Rectal smooth muscle tissue (tissue), 1 donor: ENCODE measurements around the gene NEB.
"Not testable (repeated sequence)": the region's sequence is repeated elsewhere in the genome, so short reads cannot be mapped to it uniquely, and the experiment has no call there.

ENCODE experiments used
- H3K27ac ChIP-seq: one replicate; pipeline ENCODE4 v1.7.0; 2013; ENCODE audit warnings: low read depth, low read length, inconsistent platforms
- H3K27me3 ChIP-seq: one replicate; pipeline ENCODE4 v1.7.0; 2013; ENCODE audit warnings: low read length; ENCODE audit not compliant: control insufficient read depth, insufficient read depth
- H3K36me3 ChIP-seq: one replicate; pipeline ENCODE4 v1.7.0; 2013; ENCODE audit warnings: low read length; ENCODE audit not compliant: control insufficient read depth, insufficient read depth
- H3K4me1 ChIP-seq: one replicate; pipeline ENCODE4 v1.7.0; 2013; ENCODE audit warnings: low read length; ENCODE audit not compliant: control insufficient read depth, insufficient read depth
- H3K4me3 ChIP-seq: one replicate; pipeline ENCODE4 v1.7.0; 2013; ENCODE audit warnings: low read length
- H3K9ac ChIP-seq: one replicate; pipeline ENCODE4 v1.7.0; 2013; ENCODE audit warnings: low read length

The NEB gene

GRCh38 chr2:151713291-151713903 is 20.9 kb downstream of the NEB start:
- Histone ChIP-seq H3K4me1 (no peaks in the 10 kb centered on the region), H3K27me3 (no peaks in the 10 kb centered on the region), H3K4me3 (no peak overlapping the region), H3K9ac (no peak overlapping the region), H3K36me3 (no peaks in the 10 kb centered on the region), H3K27ac (no peak overlapping the region)

GRCh38 chr2:151711025-151711424 is 23.3 kb downstream of the NEB start:
- Histone ChIP-seq H3K27ac (no peak overlapping the region), H3K36me3 (no peaks in the 10 kb centered on the region), H3K4me3 (no peak overlapping the region), H3K27me3 (no peaks in the 10 kb centered on the region), H3K4me1 (no peaks in the 10 kb centered on the region), H3K9ac (no peak overlapping the region)

GRCh38 chr2:151708788-151709187 is 25.5 kb downstream of the NEB start:
- no peaks in the 10 kb centered on the region for H3K4me1 ChIP-seq
- no peaks in the 10 kb centered on the region for H3K36me3 ChIP-seq
- H3K4me3 ChIP-seq: no peak overlapping the region
- no peaks in the 10 kb centered on the region for H3K27me3 ChIP-seq
- no peak overlapping the region for H3K9ac ChIP-seq
- no peak overlapping the region for H3K27ac ChIP-seq

GRCh38 chr2:151707857-151708256 is 26.4 kb downstream of the NEB start:
- H3K4me3 ChIP-seq: no peak overlapping the region
- H3K27ac ChIP-seq: no peak overlapping the region
- H3K9ac ChIP-seq: no peak overlapping the region
- H3K36me3 ChIP-seq: no peaks in the 10 kb centered on the region
- H3K27me3 ChIP-seq: no peaks in the 10 kb centered on the region
- no peaks in the 10 kb centered on the region for H3K4me1 ChIP-seq

GRCh38 chr2:151704480-151704961 is 29.8 kb downstream of the NEB start:
- H3K9ac ChIP-seq, H3K27ac ChIP-seq, H3K4me1 ChIP-seq, H3K36me3 ChIP-seq, H3K4me3 ChIP-seq, H3K27me3 ChIP-seq: not testable (repeated sequence)

- H3K9ac ChIP-seq, H3K4me3 ChIP-seq, H3K4me1 ChIP-seq, H3K36me3 ChIP-seq, H3K27ac ChIP-seq, H3K27me3 ChIP-seq: not testable (repeated sequence)
Measured at GRCh38 chr2:151698134-151698533, 36.1 kb downstream of the NEB start.

- Histone ChIP-seq H3K27ac (no peak overlapping the region), H3K27me3 (no peaks in the 10 kb centered on the region), H3K36me3 (no peaks in the 10 kb centered on the region), H3K4me1 (no peaks in the 10 kb centered on the region), H3K4me3 (no peak overlapping the region), H3K9ac (no peak overlapping the region)
Measured at GRCh38 chr2:151695778-151696177, 38.5 kb downstream of the NEB start.

- H3K27me3 ChIP-seq: no peaks in the 10 kb centered on the region
- no peak overlapping the region for H3K9ac ChIP-seq
- no peak overlapping the region for H3K4me3 ChIP-seq
- no peak overlapping the region for H3K27ac ChIP-seq
- no peaks in the 10 kb centered on the region for H3K4me1 ChIP-seq
- H3K36me3 ChIP-seq: no peaks in the 10 kb centered on the region
Measured at GRCh38 chr2:151691631-151692030, 42.6 kb downstream of the NEB start.

- no peak overlapping the region for H3K4me3 ChIP-seq
- no peaks in the 10 kb centered on the region for H3K36me3 ChIP-seq
- H3K27ac ChIP-seq: no peak overlapping the region
- H3K27me3 ChIP-seq: no peaks in the 10 kb centered on the region
- no peak overlapping the region for H3K9ac ChIP-seq
- H3K4me1 ChIP-seq: no peaks in the 10 kb centered on the region
Measured at GRCh38 chr2:151688719-151689118, 45.6 kb downstream of the NEB start.

- no peaks in the 10 kb centered on the region for H3K4me1 ChIP-seq
- no peaks in the 10 kb centered on the region for H3K36me3 ChIP-seq
- H3K27ac ChIP-seq: no peak overlapping the region
- no peaks in the 10 kb centered on the region for H3K27me3 ChIP-seq
- H3K4me3 ChIP-seq: no peak overlapping the region
- H3K9ac ChIP-seq: no peak overlapping the region
Measured at GRCh38 chr2:151682459-151683003, 51.7 kb downstream of the NEB start.

GRCh38 chr2:151681051-151681450 is 53.2 kb downstream of the NEB start:
- H3K36me3 ChIP-seq: no peaks in the 10 kb centered on the region
- H3K4me3 ChIP-seq: no peak overlapping the region
- H3K4me1 ChIP-seq: no peaks in the 10 kb centered on the region
- no peak overlapping the region for H3K9ac ChIP-seq
- H3K27ac ChIP-seq: no peak overlapping the region
- no peaks in the 10 kb centered on the region for H3K27me3 ChIP-seq

GRCh38 chr2:151679994-151680393 is 54.3 kb downstream of the NEB start:
- no peaks in the 10 kb centered on the region for H3K36me3 ChIP-seq
- H3K27me3 ChIP-seq: no peaks in the 10 kb centered on the region
- H3K4me3 ChIP-seq: no peak overlapping the region
- no peaks in the 10 kb centered on the region for H3K4me1 ChIP-seq
- H3K27ac ChIP-seq: no peak overlapping the region
- no peak overlapping the region for H3K9ac ChIP-seq

GRCh38 chr2:151678849-151679248 is 55.4 kb downstream of the NEB start:
- Histone ChIP-seq H3K9ac (no peak overlapping the region), H3K27ac (no peak overlapping the region), H3K36me3 (no peaks in the 10 kb centered on the region), H3K27me3 (no peaks in the 10 kb centered on the region), H3K4me3 (no peak overlapping the region), H3K4me1 (no peaks in the 10 kb centered on the region)
